ENCODE measurements around the gene HSPA9. TPM values are rescaled to one million over a fixed set of nuclear protein-coding genes. Genes with fewer than 3 reads are reported as not detected.

HSPA9 gene
- total and polyA plus RNA-seq, 9 of the 15 experiments (the other 6 are each of a cell fraction or from before 2014, with no cell fraction given): 195 to 583 (median 514) TPM

DNA sequence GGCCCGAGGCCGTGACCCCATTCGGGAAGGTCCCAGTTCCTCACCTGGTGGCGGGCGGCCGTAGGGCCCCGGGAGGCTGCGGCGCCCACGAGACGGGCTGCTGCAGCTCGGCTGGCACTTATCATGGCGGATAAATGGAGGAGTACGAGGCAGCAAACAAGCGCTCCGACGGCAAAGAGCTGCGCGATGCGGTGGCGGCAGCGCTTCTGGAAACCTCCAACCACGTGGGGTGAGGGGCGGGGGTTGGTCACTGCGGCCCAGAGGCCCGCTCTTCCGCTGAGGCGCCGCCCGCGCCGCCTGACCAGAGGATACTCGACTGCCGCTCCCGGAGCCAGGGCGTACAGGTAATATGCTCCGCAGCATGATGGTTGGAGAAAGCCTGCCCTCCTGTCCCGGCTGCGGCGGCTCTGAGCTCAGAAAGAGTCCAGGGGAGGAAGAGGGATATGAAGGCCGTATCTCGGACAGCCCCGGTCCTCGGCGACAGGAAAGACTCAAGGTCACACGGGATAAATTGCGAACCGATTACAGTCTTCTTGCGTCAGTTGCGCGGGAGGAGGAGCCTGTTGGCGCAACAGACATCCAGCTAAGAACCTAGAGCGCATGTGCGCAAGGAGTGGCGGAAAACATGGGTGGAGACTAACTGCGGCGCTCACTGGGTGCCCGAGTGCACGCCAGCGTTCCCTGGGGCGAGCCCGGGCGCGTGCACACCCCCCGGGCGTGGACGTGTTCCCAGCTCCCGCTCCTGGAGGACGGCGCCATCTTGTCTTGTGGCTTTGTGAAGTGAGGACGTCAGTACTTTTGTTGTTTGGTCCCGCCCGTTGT, at the start of gene HSPA9 (continued):
- TF ChIP-seq, protein P1, sequence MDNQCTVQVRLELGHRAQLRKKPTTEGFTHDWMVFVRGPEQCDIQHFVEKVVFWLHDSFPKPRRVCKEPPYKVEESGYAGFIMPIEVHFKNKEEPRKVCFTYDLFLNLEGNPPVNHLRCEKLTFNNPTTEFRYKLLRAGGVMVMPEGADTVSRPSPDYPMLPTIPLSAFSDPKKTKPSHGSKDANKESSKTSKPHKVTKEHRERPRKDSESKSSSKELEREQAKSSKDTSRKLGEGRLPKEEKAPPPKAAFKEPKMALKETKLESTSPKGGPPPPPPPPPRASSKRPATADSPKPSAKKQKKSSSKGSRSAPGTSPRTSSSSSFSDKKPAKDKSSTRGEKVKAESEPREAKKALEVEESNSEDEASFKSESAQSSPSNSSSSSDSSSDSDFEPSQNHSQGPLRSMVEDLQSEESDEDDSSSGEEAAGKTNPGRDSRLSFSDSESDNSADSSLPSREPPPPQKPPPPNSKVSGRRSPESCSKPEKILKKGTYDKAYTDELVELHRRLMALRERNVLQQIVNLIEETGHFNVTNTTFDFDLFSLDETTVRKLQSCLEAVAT (IDR thresholded peaks at IDR 0.05): peak; percentile 86 to 88; a peak in 2 of 4 replicates
- TF ChIP-seq, protein P2, sequence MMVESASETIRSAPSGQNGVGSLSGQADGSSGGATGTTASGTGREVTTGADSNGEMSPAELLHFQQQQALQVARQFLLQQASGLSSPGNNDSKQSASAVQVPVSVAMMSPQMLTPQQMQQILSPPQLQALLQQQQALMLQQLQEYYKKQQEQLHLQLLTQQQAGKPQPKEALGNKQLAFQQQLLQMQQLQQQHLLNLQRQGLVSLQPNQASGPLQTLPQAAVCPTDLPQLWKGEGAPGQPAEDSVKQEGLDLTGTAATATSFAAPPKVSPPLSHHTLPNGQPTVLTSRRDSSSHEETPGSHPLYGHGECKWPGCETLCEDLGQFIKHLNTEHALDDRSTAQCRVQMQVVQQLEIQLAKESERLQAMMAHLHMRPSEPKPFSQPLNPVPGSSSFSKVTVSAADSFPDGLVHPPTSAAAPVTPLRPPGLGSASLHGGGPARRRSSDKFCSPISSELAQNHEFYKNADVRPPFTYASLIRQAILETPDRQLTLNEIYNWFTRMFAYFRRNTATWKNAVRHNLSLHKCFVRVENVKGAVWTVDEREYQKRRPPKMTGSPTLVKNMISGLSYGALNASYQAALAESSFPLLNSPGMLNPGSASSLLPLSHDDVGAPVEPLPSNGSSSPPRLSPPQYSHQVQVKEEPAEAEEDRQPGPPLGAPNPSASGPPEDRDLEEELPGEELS (CRISPR knock-in tag; IDR thresholded peaks at IDR 0.05; ENCODE audit: borderline replicate concordance): peak; percentile 91; the same call in 1 of the 2 replicates
- peak; percentile 95 for TF ChIP-seq POLR2B (IDR thresholded peaks at IDR 0.05; ENCODE audit: low read depth, partially characterized antibody)
- peak; percentile 47; the same call in 1 of the 2 replicates for TF ChIP-seq NFIC (IDR thresholded peaks at IDR 0.05)
- TF ChIP-seq ZNF3 (CRISPR knock-in tag; IDR thresholded peaks at IDR 0.05): no peak
- no peak for TF ChIP-seq MAFG (tag; conservative IDR thresholded peaks at IDR 0.05)
- peak; percentile 99; the same call in 1 of the 2 replicates for TF ChIP-seq RBM14 (IDR thresholded peaks at IDR 0.05; ENCODE audit: borderline replicate concordance, insufficient read depth, low read depth, low read length)
- TF ChIP-seq, protein P3, sequence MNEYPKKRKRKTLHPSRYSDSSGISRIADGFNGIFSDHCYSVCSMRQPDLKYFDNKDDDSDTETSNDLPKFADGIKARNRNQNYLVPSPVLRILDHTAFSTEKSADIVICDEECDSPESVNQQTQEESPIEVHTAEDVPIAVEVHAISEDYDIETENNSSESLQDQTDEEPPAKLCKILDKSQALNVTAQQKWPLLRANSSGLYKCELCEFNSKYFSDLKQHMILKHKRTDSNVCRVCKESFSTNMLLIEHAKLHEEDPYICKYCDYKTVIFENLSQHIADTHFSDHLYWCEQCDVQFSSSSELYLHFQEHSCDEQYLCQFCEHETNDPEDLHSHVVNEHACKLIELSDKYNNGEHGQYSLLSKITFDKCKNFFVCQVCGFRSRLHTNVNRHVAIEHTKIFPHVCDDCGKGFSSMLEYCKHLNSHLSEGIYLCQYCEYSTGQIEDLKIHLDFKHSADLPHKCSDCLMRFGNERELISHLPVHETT (CRISPR knock-in tag; conservative IDR thresholded peaks at IDR 0.05 in 1 of 2, IDR thresholded peaks at IDR 0.05 in 1 of 2): peak in 1 of 2 experiments; percentile 95; a peak in 1 of 4 replicates
- no peak for TF ChIP-seq ZSCAN29 (IDR thresholded peaks at IDR 0.05)
- TF ChIP-seq PRDM10 (IDR thresholded peaks at IDR 0.05; ENCODE audit: partially characterized antibody): peak; percentile 95
- TF ChIP-seq DPF2 (IDR thresholded peaks at IDR 0.05): 0 out of 2 replicates have a peak, but pooled peaks have one; percentile 10
- no peak for TF ChIP-seq U2AF1 (optimal IDR thresholded peaks at IDR 0.05; ENCODE audit: low read depth, low read length)
- no peak for TF ChIP-seq ZNF280A (IDR thresholded peaks at IDR 0.05; ENCODE audit: low read depth, partially characterized antibody)

All from K562 (cell line).